CD4-positive, alpha-beta T cell treated with Interleukin-12 subunit alpha and Interleukin-12 subunit beta, for 1 hour (primary cell): ENCODE measurements around the gene TMEM11.
"Not testable (repeated sequence)": the region's sequence is repeated elsewhere in the genome, so short reads cannot be mapped to it uniquely, and the experiment has no call there.

Experiments used
- DNase-seq: peaks from one replicate; pipeline ENCODE4 v3.0.0-alpha.2; 2020

The TMEM11 gene

GRCh38 chr17:21242026-21242697 lies 28.2 kb upstream of the TMEM11 start:
- no peak for DNase-seq

DNA sequence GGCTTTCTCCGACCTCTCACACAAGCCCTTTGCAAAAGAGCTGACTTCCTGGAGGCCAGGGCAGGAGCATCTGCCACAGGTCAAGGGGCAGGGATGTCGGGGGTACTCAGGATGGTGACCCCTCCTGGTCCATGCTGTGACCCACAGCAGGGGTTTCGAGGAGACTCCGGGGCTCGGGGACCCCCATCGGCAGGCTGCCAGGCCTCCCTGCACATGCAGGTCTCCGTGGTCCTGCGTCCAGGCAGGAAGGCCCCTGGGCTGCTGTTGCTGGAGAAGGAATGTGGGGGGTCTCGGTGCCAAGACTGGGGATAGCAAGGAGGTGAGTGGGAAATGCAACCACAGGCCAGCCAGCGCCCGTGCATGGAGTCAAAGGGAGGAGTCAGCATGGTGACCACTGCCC lies 27.6 kb upstream of the TMEM11 start:
- no peak for DNase-seq

DNA sequence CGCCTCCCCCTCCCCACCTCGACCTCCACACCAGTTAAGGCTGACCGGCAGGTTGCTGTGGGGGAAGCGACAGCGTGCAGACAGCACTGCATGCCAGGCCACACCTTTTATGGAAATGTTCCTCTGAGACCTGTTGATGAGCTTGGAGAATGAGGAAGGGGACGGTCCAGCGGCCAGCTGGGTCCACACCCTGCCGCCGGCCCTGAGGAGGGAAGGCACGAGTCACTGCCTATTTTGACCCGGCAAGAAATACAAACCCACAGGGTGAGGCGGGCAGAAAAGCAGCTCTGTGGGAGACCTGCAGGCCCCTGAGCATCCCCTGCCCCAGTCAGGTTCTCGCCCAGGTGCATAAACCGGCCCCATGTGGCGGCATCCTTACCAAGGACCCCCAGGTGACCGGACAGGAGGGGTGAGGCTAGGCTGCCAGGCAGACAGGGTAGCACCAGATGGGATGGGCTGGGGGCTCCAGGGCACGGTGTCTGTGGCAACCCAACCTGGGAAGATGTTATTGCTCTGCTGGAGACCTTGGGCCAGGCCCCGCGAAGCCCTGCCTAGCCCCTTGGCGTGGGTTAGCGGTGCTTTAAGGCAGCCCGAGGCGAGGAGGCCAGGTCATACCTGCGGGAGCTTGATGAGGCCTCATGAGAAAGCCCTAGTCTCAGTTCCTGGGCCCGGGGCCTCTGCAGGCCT lies 26.6 kb upstream of the TMEM11 start:
- DNase-seq = no peak

DNA sequence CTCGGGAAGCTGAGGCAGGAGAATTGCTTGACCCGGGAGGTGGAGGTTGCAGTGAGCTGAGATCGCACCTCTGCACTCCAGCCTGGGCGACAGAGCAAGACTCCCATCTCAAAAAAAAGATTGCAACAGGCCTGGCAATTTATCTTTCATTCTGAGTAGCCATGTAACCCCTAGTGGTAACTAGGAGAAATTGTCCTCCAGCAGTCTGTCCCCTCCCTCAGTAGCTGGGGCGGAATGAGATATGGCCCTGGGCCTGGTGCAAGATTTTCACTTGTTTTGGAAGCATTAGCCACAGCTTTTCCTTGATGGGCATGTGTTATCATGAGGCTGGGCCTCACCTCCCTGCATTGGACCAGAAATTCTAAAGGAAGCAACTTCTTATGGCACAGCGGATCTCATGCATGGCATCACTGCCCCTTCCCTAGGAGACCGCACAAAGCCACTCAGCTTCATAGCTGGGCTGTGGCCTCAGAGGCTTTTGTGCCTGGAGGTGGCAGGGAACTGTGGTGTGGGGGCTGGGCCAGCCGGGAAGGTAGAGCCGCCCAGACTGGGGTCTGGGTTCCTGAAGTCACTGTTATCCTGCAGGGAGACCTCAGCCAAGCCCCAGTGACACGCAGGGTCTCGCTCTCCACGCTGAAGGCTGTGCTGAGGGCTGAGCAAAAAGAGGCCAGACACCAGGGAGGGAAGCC lies 25.9 kb upstream of the TMEM11 start:
- peak; percentile 7 for DNase-seq

GRCh38 chr17:21235921-21236320 lies 22.0 kb upstream of the TMEM11 start:
- no peak for DNase-seq

GRCh38 chr17:21233581-21234347 lies 19.8 kb upstream of the TMEM11 start:
- DNase-seq = no peak

DNA sequence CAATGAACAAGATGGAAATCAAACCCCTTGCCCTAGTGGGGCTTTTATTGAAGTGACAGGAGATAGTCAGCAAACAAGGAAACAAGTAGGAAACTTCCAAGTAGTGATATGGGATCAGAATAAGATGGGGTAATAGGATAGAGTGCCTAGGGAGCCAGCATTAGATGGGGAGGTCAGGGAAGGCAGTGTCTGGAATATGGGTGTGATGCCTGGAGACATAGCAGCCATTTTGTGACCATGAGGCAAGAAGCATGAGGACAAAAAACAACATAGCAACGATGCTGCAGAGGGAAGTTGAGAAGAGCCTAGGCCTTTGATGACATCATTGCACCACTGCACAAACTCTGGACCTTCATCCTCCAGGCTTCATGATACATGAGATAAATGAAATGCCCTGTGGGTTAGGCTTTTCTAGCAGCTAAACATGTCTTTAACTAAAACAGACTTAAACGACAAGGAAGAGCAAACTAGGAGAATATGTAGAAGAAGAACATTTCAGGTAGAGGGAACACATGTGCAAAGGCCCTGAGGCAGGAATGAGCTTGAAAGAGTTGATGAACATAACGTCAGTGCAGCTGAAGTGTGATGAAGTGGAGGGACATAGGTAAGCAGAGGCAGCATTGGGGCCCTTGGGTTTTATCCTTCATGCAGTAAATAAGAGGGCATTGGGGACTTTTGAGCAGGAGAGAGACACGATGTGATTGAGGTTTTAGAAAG lies 18.2 kb upstream of the TMEM11 start:
- no peak for DNase-seq

GRCh38 chr17:21231533-21231932 lies 17.6 kb upstream of the TMEM11 start:
- DNase-seq = no peak

GRCh38 chr17:21228845-21229244 lies 14.9 kb upstream of the TMEM11 start:
- DNase-seq = no peak

GRCh38 chr17:21228111-21228510 lies 14.2 kb upstream of the TMEM11 start:
- DNase-seq = no peak

- not testable (repeated sequence) for DNase-seq
Measured at GRCh38 chr17:21227277-21227676, 13.3 kb upstream of the TMEM11 start.

DNA sequence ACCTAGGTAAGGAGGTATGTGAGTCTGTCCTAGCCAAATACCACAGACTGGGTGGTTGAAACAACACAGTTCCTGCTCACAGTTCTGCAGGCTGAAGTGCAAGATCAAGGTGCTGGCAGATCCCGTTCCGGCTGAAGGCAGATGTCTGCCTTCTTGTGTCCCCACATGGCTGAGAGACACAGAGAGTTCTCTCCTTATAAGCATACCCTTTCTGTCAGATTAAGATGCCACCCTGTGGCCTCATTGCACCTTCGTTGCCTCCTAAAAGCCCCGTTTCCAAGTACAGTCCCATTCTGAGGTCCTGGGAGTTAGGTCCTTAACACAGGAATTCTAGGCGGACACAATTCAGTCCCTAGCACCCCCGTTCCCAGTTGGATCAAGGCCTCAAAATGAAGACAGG lies 9.1 kb upstream of the TMEM11 start:
- no peak for DNase-seq

- no peak for DNase-seq
Measured at GRCh38 chr17:21218831-21219380, 4.9 kb upstream of the TMEM11 start.

- DNase-seq = no peak
Measured at GRCh38 chr17:21218101-21218500, 4.1 kb upstream of the TMEM11 start.

DNA sequence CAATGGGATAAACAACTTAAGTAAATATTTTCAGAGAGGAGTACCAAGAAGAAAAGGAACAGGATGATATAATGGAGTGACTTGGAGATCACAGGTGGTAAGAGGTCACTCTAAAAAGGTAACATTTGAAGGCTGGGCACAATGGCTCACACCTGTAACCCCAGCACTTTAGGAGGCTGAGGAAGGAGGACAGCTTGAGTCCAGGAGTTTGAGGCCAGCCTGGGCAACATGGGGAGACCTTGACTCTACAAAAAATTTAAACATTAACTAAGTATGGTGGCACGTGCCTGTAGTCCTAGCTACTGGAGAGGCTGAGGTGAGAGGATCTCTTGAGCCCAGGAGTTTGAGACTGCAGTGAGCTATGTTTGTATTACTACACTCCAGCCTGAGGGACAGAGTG lies 3.4 kb upstream of the TMEM11 start:
- no peak for DNase-seq

DNA sequence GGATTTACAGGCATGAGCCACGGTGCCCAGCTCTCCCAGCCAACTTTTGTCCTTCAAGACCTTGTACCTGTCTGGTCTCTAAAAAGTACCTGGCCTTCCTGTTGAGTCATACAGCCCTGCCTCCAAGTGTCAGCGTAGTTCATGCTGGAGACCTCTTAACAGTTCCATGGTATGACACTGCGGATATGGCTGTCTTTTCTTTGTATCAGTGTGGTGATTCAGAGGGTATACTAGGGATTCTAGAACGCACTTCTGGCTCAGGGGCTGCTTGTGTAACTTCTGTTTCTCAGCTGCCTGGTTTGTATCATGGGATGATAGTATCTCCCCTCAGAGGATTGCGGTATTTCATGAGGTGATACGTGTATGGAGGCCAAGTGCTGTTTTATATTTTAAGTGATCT lies 2.0 kb upstream of the TMEM11 start:
- DNase-seq = no peak

- no peak for DNase-seq
Measured at GRCh38 chr17:21214777-21215541, 998 bp upstream of the TMEM11 start.

- DNase-seq = no peak
Measured at GRCh38 chr17:21213638-21214014, 335 bp downstream of the TMEM11 start.

DNA sequence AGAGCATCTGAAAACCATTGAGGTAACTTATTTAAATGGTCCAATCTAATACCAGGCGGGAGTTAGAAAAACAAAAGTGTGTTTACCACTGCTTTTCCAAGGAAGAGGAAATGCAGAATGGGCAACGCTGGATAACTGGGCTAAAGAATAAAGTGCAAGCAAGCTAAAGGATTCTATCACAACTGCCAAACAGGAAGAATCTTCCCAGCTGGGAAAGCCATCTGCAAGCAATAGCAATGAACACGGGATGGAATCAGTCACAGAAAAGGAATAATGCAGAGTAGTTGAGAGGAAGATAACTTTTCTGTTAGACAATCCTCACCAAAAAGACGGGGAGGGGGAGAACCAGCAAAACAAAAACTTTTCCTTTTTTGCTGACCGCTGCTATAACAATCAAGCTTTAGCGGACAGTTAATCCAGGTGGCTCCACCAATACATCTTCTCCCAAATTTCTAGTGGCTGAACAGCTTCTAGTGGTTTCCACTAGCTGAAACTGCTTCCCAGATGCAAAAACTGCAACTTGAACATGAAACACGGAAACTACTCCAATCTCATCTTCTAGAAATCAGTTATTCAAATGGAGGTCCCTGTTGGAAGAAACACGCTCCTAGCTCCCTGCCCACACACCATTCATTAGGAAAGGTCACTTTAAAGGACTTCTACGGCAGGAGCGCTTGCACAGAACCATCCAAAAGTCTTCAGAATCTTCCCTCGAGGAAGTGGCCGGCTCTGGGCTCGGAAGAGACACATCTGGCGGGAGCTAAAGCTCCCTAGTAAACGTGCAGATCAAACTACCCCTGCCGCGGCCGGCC lies 929 bp downstream of the TMEM11 start:
- DNase-seq = no peak

DNA sequence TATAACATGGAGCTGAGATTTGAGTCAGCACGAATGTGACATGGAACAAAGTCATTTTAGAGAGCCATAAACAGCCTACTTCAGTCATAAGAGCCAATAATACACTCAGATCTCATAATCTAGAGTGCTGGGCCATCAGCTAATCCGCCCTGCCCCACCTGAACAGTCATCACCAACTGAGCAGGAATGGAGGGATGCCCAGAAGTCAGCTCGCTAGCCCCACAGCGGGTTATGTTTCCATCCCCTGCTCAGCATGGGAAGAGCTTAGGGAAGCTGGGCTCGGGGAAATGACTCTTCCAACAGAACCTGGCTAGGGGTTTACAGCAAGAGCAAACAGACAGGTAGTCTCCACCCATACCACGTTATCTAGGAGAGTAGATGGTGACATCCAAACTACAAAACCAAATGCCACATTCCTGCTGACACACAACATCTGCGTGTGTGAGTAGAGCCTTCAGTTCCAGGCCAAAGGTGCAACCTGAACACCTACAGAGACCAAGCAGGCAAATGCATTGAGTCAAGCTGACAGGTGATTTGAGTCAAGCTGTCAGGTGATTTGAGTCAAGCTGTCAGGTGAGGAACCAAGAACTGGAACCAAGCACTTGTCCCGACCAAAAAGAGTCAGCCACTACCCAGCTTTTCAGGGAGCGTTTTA lies 2.0 kb downstream of the TMEM11 start:
- DNase-seq = no peak
